Osteocyte (in vitro differentiated cells): Measurements from ENCODE around the gene TBX22. TPM values are rescaled to one million over a fixed set of nuclear protein-coding genes. Genes with fewer than 3 reads are reported as not detected.

ENCODE experiments used
- DNase-seq: peaks from one replicate; pipeline ENCODE4 v3.0.0; 2021; ENCODE audit warnings: mixed read lengths; ENCODE audit not compliant: unreplicated experiment; ENCODE audit errors: extremely low spot score
- H3K27ac Mint-ChIP-seq: one replicate; pipeline ENCODE4 v1.8.0; 2021; ENCODE audit warnings: mild to moderate bottlenecking, mixed read lengths; ENCODE audit not compliant: unreplicated experiment
- H3K27me3 Mint-ChIP-seq: one replicate; pipeline ENCODE4 v1.8.0; 2021; ENCODE audit warnings: mixed read lengths; ENCODE audit not compliant: unreplicated experiment
- H3K36me3 Mint-ChIP-seq: one replicate; pipeline ENCODE4 v1.8.0; 2021; ENCODE audit warnings: mixed read lengths; ENCODE audit not compliant: unreplicated experiment
- H3K4me1 Mint-ChIP-seq: one replicate; pipeline ENCODE4 v1.8.0; 2021; ENCODE audit warnings: mixed read lengths; ENCODE audit not compliant: unreplicated experiment
- H3K4me3 Mint-ChIP-seq: one replicate; pipeline ENCODE4 v1.8.0; 2021; ENCODE audit warnings: mild to moderate bottlenecking, moderate library complexity, mixed read lengths; ENCODE audit not compliant: unreplicated experiment
- H3K9me3 Mint-ChIP-seq: one replicate; pipeline ENCODE4 v1.8.0; 2021; ENCODE audit warnings: mixed read lengths; ENCODE audit not compliant: unreplicated experiment
- CTCF ChIP-seq: fragments of 200-600 bp; sonication (generic); IDR thresholded peaks from 2 replicates; pipeline ENCODE4 v1.5.0; 2021; ENCODE audit warnings: antibody characterized with exemption, mild to moderate bottlenecking, moderate library complexity
- long read RNA-seq: library from polyadenylated mRNA; unstranded; transcript quantifications from one replicate; pipeline ENCODE4 v2.0.0, GENCODE V29; 2021
- total RNA-seq: library from RNA; stranded (reverse); gene quantifications from 2 replicates; pipeline ENCODE4 v1.2.1, GENCODE V29; 2021

The TBX22 gene
- total RNA-seq: not detected in 2 replicates
- long read RNA-seq: 0 reads

GRCh38 chrX:80014141-80014940, at the start of gene TBX22:
Gene TBX22 (plus strand): TSS chrX:80014753. CDS start chrX:80022270, 7,517 bp downstream.
- DNase-seq: no peak
- no peak within 1 kb of the TSS for H3K4me3 Mint-ChIP-seq
- no peak within 1 kb of the TSS for H3K27ac Mint-ChIP-seq
- no peaks in the 10 kb centered on the region for H3K4me1 Mint-ChIP-seq
- H3K27me3 Mint-ChIP-seq: no peaks in the 10 kb centered on the region
- peaks cover 54% of the 10 kb centered on the region for H3K9me3 Mint-ChIP-seq
- no peak for TF ChIP-seq CTCF
- H3K36me3 Mint-ChIP-seq: no peaks in the 10 kb centered on the region

- Mint-ChIP-seq H3K36me3 (no peaks in the 10 kb centered on the region), H3K4me3 (no peak overlapping the region), H3K9me3 (peaks cover 51% of the 10 kb centered on the region), H3K27ac (no peak overlapping the region), H3K27me3 (no peaks in the 10 kb centered on the region), H3K4me1 (no peaks in the 10 kb centered on the region)
- no peak for DNase-seq
- no peak for TF ChIP-seq CTCF
Measured at GRCh38 chrX:79975605-79976004, 38.9 kb upstream of the TBX22 start.

- H3K27me3 Mint-ChIP-seq: no peaks in the 10 kb centered on the region
- H3K27ac Mint-ChIP-seq: no peak overlapping the region
- DNase-seq: no peak
- H3K4me1 Mint-ChIP-seq: no peaks in the 10 kb centered on the region
- H3K36me3 Mint-ChIP-seq: no peaks in the 10 kb centered on the region
- H3K9me3 Mint-ChIP-seq: peaks cover 35% of the 10 kb centered on the region
- H3K4me3 Mint-ChIP-seq: no peak overlapping the region
- TF ChIP-seq CTCF: no peak
Measured at GRCh38 chrX:80004458-80004857, 10.1 kb upstream of the TBX22 start.

GRCh38 chrX:80011522-80011921, 3.0 kb upstream of the TBX22 start:
- DNase-seq: no peak
- no peak for TF ChIP-seq CTCF
- Mint-ChIP-seq H3K27me3 (no peaks in the 10 kb centered on the region), H3K4me3 (no peak overlapping the region), H3K4me1 (no peaks in the 10 kb centered on the region), H3K9me3 (peaks cover 48% of the 10 kb centered on the region), H3K27ac (no peak overlapping the region), H3K36me3 (no peaks in the 10 kb centered on the region)

- H3K4me1 Mint-ChIP-seq: no peaks in the 10 kb centered on the region
- DNase-seq: no peak
- no peaks in the 10 kb centered on the region for H3K36me3 Mint-ChIP-seq
- TF ChIP-seq CTCF: no peak
- H3K27ac Mint-ChIP-seq: no peak overlapping the region
- no peaks in the 10 kb centered on the region for H3K27me3 Mint-ChIP-seq
- H3K9me3 Mint-ChIP-seq: peaks cover 38% of the 10 kb centered on the region
- H3K4me3 Mint-ChIP-seq: no peak overlapping the region
Measured at GRCh38 chrX:80016182-80016581, 1.6 kb downstream of the TBX22 start.
